Right lobe of liver (tissue), 4 donors: ENCODE results near the gene DYRK1A.

Experiments used
- CTCF ChIP-seq, 4 donors: fragments of 200-600 bp in 3 of 4; fragments of 450-650 bp in 1 of 4; IDR thresholded peaks; one replicate each; pipeline versions ENCODE4 v1.5.1 to v1.8.0; 2016 to 2022; ENCODE audit warnings: antibody characterized with exemption in 4 of 4, mild to moderate bottlenecking in 2 of 4
- POLR2A ChIP-seq: fragments of 450-650 bp; IDR thresholded peaks from one replicate; pipeline ENCODE4 v1.6.1; 2017; ENCODE audit warnings: antibody characterized with exemption, mild to moderate bottlenecking
- donor health status: DM: no; HTN: no; CAD: no.
- donor health status: DM: no; HTN: no; CAD: no.
- donor health status: DM: no; HTN: yes; CAD: no.

- TF ChIP-seq CTCF (IDR thresholded peaks at IDR 0.05), result no peak
- TF ChIP-seq POLR2A, result no peak
These were observed 196.5 kb downstream of the DYRK1A start for GRCh38 chr21:37562920-37563640.
